Lung (tissue), 12 donors: ENCODE measurements around the gene TMEM135. TPM values are rescaled to one million over a fixed set of nuclear protein-coding genes. Genes with fewer than 3 reads are reported as not detected.
A peak's percentile ranks its signal among the peaks of the same experiment; 100 is the strongest.

Experiments
- ATAC-seq: fragments of 200-7000 bp; cut with Tn5 transposase; one replicate; pipeline ENCODE4 v1.9.1; 2020; ENCODE audit warnings: moderate number of reproducible peaks; ENCODE audit not compliant: insufficient read depth, low FRiP score
- DNase-seq, 3 donors: peaks; one replicate each; pipeline ENCODE4 v3.0.0-alpha.2; 2013 to 2017
- H3K27ac ChIP-seq, 2 donors: one replicate each; pipeline ENCODE4 v1.5.1; 2013; ENCODE audit warnings: mild to moderate bottlenecking in 2 of 2, moderate library complexity in 2 of 2, control low read depth in 1 of 2, inconsistent platforms in 1 of 2, low read depth in 1 of 2, low read length in 1 of 2
- H3K27me3 ChIP-seq, 3 donors: one replicate each; pipeline ENCODE4 v1.5.1; 2013; ENCODE audit warnings: low read length in 2 of 3; ENCODE audit not compliant: control insufficient read depth in 3 of 3, insufficient read depth in 3 of 3
- H3K36me3 ChIP-seq, 4 donors: one replicate each; pipeline ENCODE4 v1.5.1; 2013; ENCODE audit warnings: low read length in 4 of 4, mild to moderate bottlenecking in 1 of 4, moderate library complexity in 1 of 4; ENCODE audit not compliant: control insufficient read depth in 4 of 4, insufficient read depth in 4 of 4
- H3K4me1 ChIP-seq, 5 donors: one replicate each; pipeline ENCODE4 v1.5.1; 2013; ENCODE audit warnings: low read length in 5 of 5, mild to moderate bottlenecking in 2 of 5, moderate library complexity in 1 of 5; ENCODE audit not compliant: control insufficient read depth in 5 of 5, insufficient read depth in 5 of 5
- H3K4me3 ChIP-seq: one replicate; pipeline ENCODE4 v1.5.1; 2013; ENCODE audit warnings: mild to moderate bottlenecking, control low read depth, moderate library complexity
- H3K9ac ChIP-seq, 2 donors: one replicate each; pipeline ENCODE4 v1.5.1; 2013; ENCODE audit warnings: low read length in 2 of 2, control low read depth in 1 of 2; ENCODE audit not compliant: insufficient read depth in 1 of 2
- H3K9me3 ChIP-seq, 4 donors: one replicate each; pipeline ENCODE4 v1.5.1; 2013; ENCODE audit warnings: low read length in 3 of 4, mild to moderate bottlenecking in 1 of 4, moderate library complexity in 1 of 4; ENCODE audit not compliant: control insufficient read depth in 4 of 4, insufficient read depth in 3 of 4
- CTCF ChIP-seq: IDR thresholded peaks from 2 replicates; pipeline ENCODE4 v1.5.1; 2012; ENCODE audit warnings: mild to moderate bottlenecking; ENCODE audit errors: control extremely low read depth, extremely low read depth
- WGBS, 2 donors: extraction: QIAGEN DNeasy Blood & Tissue Kit; methylation state at CpG; one replicate each; pipeline ENCODE4 v1.1.7; 2013; 5-methylcytosine and 5-hydroxymethylcytosine counted together
- polyA plus RNA-seq, 2 donors: library from polyadenylated mRNA; stranded (reverse); fragments of 200-250 nt; gene quantifications; one replicate each; pipeline ENCODE4 v1.2.1, GENCODE V29; 2013
- total RNA-seq, 2 donors: library from RNA; depleted of rRNA in 1 of 2; stranded (reverse); fragments of >200 nt in 1 of 2; gene quantifications; one replicate each; pipeline ENCODE4 v1.2.1, GENCODE V29; 2014 to 2021
- donor health status: control.
- donor health status: control.
- donor health status: Bipolar disorder and iron deficiency.
- donor health status: healthy.
- donor health status: DM: yes; HTN: yes; CAD: no.

TMEM135 gene
- total and polyA plus RNA-seq, 4 donors, result 5.9 to 42.0 (median 11.5) TPM

GRCh38 chr11:87173185-87174039 lies 135.7 kb downstream of the TMEM135 start:
- Histone ChIP-seq H3K27me3 (no peaks in the 10 kb centered on the region), H3K9me3 (peaks cover 0 to 5% (median under 1%) of the 10 kb centered on the region in 4 donors), H3K4me1 (peaks cover 0 to 4% (median 0%) of the 10 kb centered on the region in 5 donors), H3K9ac (no peak overlapping the region), H3K4me3 (no peak overlapping the region), H3K27ac (no peak overlapping the region), H3K36me3 (peaks cover 0 to 3% (median 0%) of the 10 kb centered on the region in 4 donors)
- no peak for TF ChIP-seq CTCF
- 66 to 85% methylated on average over 3 of the region's 3 CpGs for WGBS, 2 donors
- no peak for DNase-seq
- ATAC-seq, result peak; percentile 34

GRCh38 chr11:87174870-87175269 lies 137.1 kb downstream of the TMEM135 start:
- peaks cover 0 to 5% (median 2%) of the 10 kb centered on the region in 4 donors for H3K9me3 ChIP-seq
- H3K9ac ChIP-seq, result no peak overlapping the region
- no peak overlapping the region for H3K4me3 ChIP-seq
- DNase-seq, result no peak
- no peak overlapping the region for H3K27ac ChIP-seq
- peaks cover 0 to 3% (median 0%) of the 10 kb centered on the region in 4 donors for H3K36me3 ChIP-seq
- TF ChIP-seq CTCF, result no peak
- no peaks in the 10 kb centered on the region for H3K27me3 ChIP-seq
- no peak for ATAC-seq
- H3K4me1 ChIP-seq, result peaks cover 0 to 4% (median 0%) of the 10 kb centered on the region in 5 donors

- 85 to 94% methylated on average over 2 of the region's 2 CpGs for WGBS, 2 donors
- no peak overlapping the region for H3K27ac ChIP-seq
- no peak for TF ChIP-seq CTCF
- no peak overlapping the region for H3K9ac ChIP-seq
- ATAC-seq (no peak), DNase-seq (no peak)
- H3K9me3 ChIP-seq, result peaks cover 0 to 4% (median 1%) of the 10 kb centered on the region in 4 donors
- peaks cover 0 to 13% (median 0%) of the 10 kb centered on the region in 5 donors for H3K4me1 ChIP-seq
- H3K4me3 ChIP-seq, result no peak overlapping the region
- peaks cover 0 to 3% (median 0%) of the 10 kb centered on the region in 4 donors for H3K36me3 ChIP-seq
- no peaks in the 10 kb centered on the region for H3K27me3 ChIP-seq
These were observed 138.3 kb downstream of the TMEM135 start for GRCh38 chr11:87176044-87176443.
